Hepatocyte (in vitro differentiated cells): ENCODE measurements around the gene ZNF385B. TPM values are rescaled to one million over a fixed set of nuclear protein-coding genes. Genes with fewer than 3 reads are reported as not detected.

Experiments
- DNase-seq: peaks from one replicate; pipeline ENCODE4 v3.0.0-alpha.2; 2016; ENCODE audit warnings: low spot score
- H2AFZ ChIP-seq: fragments of 200-600 bp; sonication (generic); 2 replicates; pipeline ENCODE4 v1.6.0; 2016; ENCODE audit warnings: antibody characterized with exemption, mild to moderate bottlenecking
- H3K27ac ChIP-seq: fragments of 200-600 bp; sonication (generic); 2 replicates; pipeline ENCODE4 v1.5.1; 2016; ENCODE audit warnings: mild to moderate bottlenecking
- H3K27me3 ChIP-seq: fragments of 200-600 bp; sonication (generic); 2 replicates; pipeline ENCODE4 v1.6.1; 2016
- H3K36me3 ChIP-seq: fragments of 200-600 bp; sonication (generic); replicated peaks from 2 replicates; pipeline ENCODE4 v1.5.1; 2016; ENCODE audit warnings: low read depth; ENCODE audit not compliant: insufficient read depth
- H3K4me1 ChIP-seq: fragments of 200-600 bp; sonication (generic); 2 replicates; pipeline ENCODE4 v1.5.1; 2016; ENCODE audit warnings: mild to moderate bottlenecking, moderate library complexity; ENCODE audit not compliant: insufficient read depth
- H3K4me2 ChIP-seq: fragments of 200-600 bp; sonication (generic); 2 replicates; pipeline ENCODE4 v1.6.0; 2016
- H3K4me3 ChIP-seq: fragments of 200-600 bp; sonication (generic); 2 replicates; pipeline ENCODE4 v1.5.1; 2016; ENCODE audit warnings: mild to moderate bottlenecking
- H3K79me2 ChIP-seq: fragments of 200-600 bp; sonication (generic); 2 replicates; pipeline ENCODE4 v1.6.0; 2017; ENCODE audit warnings: mild to moderate bottlenecking
- H3K9me2 ChIP-seq: fragments of 200-600 bp; sonication (generic); replicated peaks from 2 replicates; pipeline ENCODE4 v1.6.0; 2017; ENCODE audit warnings: mild to moderate bottlenecking; ENCODE audit not compliant: insufficient read depth
- H3K9me3 ChIP-seq: fragments of 200-600 bp; sonication (generic); 2 replicates; pipeline ENCODE4 v1.5.1; 2016; ENCODE audit warnings: low read depth, mild to moderate bottlenecking
- H4K20me1 ChIP-seq: fragments of 200-600 bp; sonication (generic); 2 replicates; pipeline ENCODE4 v1.6.0; 2016; ENCODE audit warnings: mild to moderate bottlenecking; ENCODE audit not compliant: insufficient read depth, poor library complexity, severe bottlenecking
- EZH2 ChIP-seq: fragments of 200-600 bp; sonication (generic); IDR thresholded peaks from 2 replicates; pipeline ENCODE4 v1.6.1; 2016; ENCODE audit warnings: antibody characterized with exemption, mild to moderate bottlenecking, borderline replicate concordance
- EZH2phosphoT487 ChIP-seq: fragments of 200-600 bp; sonication (generic); IDR thresholded peaks from one replicate; pipeline ENCODE4 v1.6.1; 2018; ENCODE audit warnings: antibody characterized with exemption, mild to moderate bottlenecking, low read depth, moderate library complexity; ENCODE audit not compliant: unreplicated experiment, severe bottlenecking
- WGBS: methylation state at CpG from one replicate; pipeline ENCODE4 v1.1.6; 2016; ENCODE audit warnings: low lambda C conversion rate; ENCODE audit errors: missing lambda C conversion rate; 5-methylcytosine and 5-hydroxymethylcytosine counted together
- polyA plus RNA-seq: library from polyadenylated mRNA; unstranded; fragments of >200 nt; fragmentation: Nextera tagmentation; extraction: Ambion mirVana; gene quantifications from 2 replicates; pipeline ENCODE4 v1.2.1, GENCODE V29; 2016
- total RNA-seq: library from RNA; depleted of rRNA; stranded (reverse); fragments of >200 nt; gene quantifications from 2 replicates; pipeline ENCODE4 v1.2.3, GENCODE V29; 2014
- TF ChIP-seq, protein P1 (sequence below): fragments of 200-600 bp; sonication (generic); IDR thresholded peaks from 2 replicates; pipeline ENCODE4 v1.5.1; 2016; ENCODE audit warnings: antibody characterized with exemption, mild to moderate bottlenecking; ENCODE audit not compliant: poor library complexity

The ZNF385B gene
- total and polyA plus RNA-seq, 2 experiments from 2014 or later, result 1.8 to 2.4 TPM

DNA sequence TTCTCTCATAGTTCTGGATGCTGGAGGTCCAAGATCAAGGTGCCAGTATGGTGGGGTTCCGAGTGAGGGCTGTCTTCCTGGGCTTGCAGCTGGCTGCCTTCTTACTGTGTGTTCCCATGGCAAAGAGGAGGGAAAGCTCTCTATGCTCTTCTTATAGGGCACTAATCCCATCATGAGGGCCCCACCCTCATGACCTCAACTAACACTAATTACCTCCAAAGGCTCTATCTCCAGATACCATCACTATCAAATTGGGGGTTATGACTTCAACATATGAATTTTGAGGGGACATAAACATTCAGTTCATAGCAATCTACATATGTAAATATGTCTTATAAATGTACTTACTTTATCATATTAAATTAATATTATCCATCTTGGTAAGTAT lies 322.3 kb downstream of the ZNF385B start:
- H3K27ac ChIP-seq, result no peak overlapping the region
- no peaks in the 10 kb centered on the region for H3K36me3 ChIP-seq
- no peaks in the 10 kb centered on the region for H4K20me1 ChIP-seq
- H3K4me1 ChIP-seq, result peaks cover 6% of the 10 kb centered on the region
- no peak overlapping the region for H3K4me2 ChIP-seq
- H3K9me3 ChIP-seq, result no peaks in the 10 kb centered on the region
- WGBS, result 100% methylated on average over 1 of the region's 1 CpG
- no peaks in the 10 kb centered on the region for H3K79me2 ChIP-seq
- no peak overlapping the region for H3K4me3 ChIP-seq
- H3K27me3 ChIP-seq, result no peaks in the 10 kb centered on the region
- H3K9me2 ChIP-seq, result no peaks in the 10 kb centered on the region
- no peak overlapping the region for H2AFZ ChIP-seq
- TF ChIP-seq, protein P1, sequence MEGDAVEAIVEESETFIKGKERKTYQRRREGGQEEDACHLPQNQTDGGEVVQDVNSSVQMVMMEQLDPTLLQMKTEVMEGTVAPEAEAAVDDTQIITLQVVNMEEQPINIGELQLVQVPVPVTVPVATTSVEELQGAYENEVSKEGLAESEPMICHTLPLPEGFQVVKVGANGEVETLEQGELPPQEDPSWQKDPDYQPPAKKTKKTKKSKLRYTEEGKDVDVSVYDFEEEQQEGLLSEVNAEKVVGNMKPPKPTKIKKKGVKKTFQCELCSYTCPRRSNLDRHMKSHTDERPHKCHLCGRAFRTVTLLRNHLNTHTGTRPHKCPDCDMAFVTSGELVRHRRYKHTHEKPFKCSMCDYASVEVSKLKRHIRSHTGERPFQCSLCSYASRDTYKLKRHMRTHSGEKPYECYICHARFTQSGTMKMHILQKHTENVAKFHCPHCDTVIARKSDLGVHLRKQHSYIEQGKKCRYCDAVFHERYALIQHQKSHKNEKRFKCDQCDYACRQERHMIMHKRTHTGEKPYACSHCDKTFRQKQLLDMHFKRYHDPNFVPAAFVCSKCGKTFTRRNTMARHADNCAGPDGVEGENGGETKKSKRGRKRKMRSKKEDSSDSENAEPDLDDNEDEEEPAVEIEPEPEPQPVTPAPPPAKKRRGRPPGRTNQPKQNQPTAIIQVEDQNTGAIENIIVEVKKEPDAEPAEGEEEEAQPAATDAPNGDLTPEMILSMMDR, result no peak
- TF ChIP-seq EZH2phosphoT487, result no peak
- TF ChIP-seq EZH2, result no peak
- no peak for DNase-seq

DNA sequence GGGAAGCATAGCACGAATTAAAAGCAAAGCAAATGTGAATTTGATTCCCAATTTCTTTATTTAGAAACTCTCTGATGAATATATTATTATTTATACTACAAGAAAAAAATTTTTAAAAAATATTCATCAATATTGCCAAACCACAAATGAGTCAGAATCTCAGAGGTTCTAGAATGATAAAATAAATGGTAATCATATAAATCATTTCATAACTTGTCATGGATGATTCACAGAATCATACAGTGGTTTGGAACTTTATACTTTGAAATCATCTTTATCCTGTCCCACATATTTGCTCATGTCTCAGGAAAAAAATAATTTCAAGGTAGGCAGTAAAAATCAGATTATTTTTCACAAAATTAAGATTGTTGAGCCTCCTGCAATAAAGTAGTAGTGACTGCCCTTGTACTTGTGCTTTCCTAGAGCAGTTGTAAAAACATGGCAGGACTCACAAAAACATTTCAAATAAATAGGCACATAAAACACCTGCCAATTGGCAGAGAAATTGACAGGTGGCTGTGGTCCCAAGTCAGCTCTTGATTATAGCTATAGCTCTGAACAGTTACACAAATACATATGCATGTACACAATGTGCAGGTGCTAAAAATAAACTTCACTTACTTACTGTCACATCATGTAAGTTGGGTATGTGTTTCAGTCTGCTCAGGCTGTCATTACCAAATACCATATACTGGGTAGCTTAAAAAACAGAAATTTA lies 322.8 kb downstream of the ZNF385B start:
- TF ChIP-seq, protein P1, result no peak
- TF ChIP-seq EZH2phosphoT487 (no peak), EZH2 (no peak)
- Histone ChIP-seq H3K4me3 (no peak overlapping the region), H3K27me3 (no peaks in the 10 kb centered on the region), H3K4me1 (peaks cover under 1% of the 10 kb centered on the region), H3K27ac (no peak overlapping the region), H3K36me3 (no peaks in the 10 kb centered on the region), H3K9me3 (no peaks in the 10 kb centered on the region), H3K4me2 (no peak overlapping the region), H3K9me2 (no peaks in the 10 kb centered on the region), H2AFZ (no peak overlapping the region), H3K79me2 (no peaks in the 10 kb centered on the region), H4K20me1 (no peaks in the 10 kb centered on the region)
- 84% methylated on average over 1 of the region's 1 CpG for WGBS
- DNase-seq, result no peak

DNA sequence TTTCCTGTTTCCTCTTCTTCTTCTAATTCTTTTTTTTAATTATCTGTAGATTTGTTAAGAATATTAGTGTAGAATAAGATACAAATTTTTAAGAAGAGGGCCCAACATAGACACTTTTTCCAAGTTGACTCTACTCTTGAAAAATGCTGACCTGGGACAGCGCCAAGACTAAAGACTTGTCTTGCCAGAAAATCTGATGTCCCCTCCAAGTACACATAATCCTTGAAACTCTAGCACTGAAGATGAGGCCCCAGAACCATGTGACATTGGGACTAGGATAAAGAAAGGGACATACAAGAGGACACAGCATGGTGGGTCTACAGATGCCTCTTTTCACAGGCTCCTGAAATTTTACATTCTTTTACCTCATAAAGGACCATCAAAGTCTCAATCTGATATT lies 325.2 kb downstream of the ZNF385B start:
- Histone ChIP-seq H3K27me3 (no peaks in the 10 kb centered on the region), H3K4me3 (no peak overlapping the region), H3K9me2 (no peaks in the 10 kb centered on the region), H3K27ac (no peak overlapping the region), H4K20me1 (no peaks in the 10 kb centered on the region), H3K4me1 (no peaks in the 10 kb centered on the region), H3K36me3 (no peaks in the 10 kb centered on the region), H3K9me3 (no peaks in the 10 kb centered on the region), H2AFZ (no peak overlapping the region), H3K79me2 (no peaks in the 10 kb centered on the region), H3K4me2 (no peak overlapping the region)
- TF ChIP-seq, protein P1, result no peak
- TF ChIP-seq EZH2 (no peak), EZH2phosphoT487 (no peak)
- DNase-seq, result no peak
- WGBS, result 100% methylated on average over 1 of the region's 1 CpG
